GM21423 (cell line): ENCODE measurements around the gene ME1.
A peak's percentile ranks its signal among the peaks of the same experiment; 100 is the strongest.
"Not testable (repeated sequence)": the region's sequence is repeated elsewhere in the genome, so short reads cannot be mapped to it uniquely, and the experiment has no call there.

Source experiments
- ATAC-seq: cut with Tn5 transposase; IDR thresholded peaks from one replicate; pipeline ENCODE4 v1.9.1; 2021; ENCODE audit warnings: mild to moderate bottlenecking, moderate library complexity; ENCODE audit not compliant: unreplicated experiment

Gene ME1

DNA sequence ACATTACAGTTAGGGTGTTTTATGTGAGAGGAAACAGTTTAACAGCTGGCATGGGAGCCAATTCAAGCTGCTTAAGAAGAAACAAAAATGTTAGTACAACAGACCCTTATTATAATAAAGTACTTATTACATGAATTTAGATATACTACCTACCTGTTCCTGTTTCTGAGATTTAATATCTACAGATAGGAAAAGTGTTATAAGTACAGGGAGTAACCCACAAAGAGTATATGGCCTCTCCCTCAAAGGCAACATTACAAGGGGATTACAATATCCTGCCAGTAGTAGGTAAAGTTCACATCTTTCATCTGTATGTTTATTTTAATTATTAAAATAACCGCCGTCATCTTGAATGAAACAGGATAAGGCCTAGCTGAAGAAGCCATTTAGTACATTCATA, 1.8 kb upstream of the ME1 start:
- no peak for ATAC-seq

DNA sequence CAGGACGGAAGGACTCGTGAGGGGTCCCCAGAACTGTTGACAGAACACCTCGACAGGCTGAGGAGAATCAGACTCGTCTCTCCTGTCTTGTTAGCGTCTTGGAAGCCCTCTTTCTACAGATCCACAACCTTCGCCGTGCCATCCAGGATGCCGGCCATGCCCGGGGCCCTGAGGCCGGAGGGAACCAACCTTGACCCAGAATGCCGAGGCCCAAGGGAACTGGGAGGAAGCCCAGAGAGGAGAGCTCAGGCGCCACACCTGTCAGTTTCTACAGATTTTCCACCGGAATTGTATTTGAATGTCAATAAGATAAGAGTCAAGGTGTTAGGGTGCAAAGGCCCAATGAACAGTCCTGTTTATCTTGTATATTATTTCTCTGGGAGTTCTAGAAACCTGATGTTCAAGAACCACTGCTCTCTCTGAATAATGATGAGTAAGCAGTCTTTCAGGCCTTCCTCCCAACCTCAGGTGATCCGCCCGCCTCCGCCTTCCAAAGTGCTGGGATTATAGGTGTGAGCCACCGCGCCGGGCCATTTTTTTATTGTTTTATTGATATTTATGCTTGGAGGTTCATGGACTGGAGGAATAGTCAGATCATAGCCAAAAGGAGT, 799 bp upstream of the ME1 start:
- no peak for ATAC-seq

DNA sequence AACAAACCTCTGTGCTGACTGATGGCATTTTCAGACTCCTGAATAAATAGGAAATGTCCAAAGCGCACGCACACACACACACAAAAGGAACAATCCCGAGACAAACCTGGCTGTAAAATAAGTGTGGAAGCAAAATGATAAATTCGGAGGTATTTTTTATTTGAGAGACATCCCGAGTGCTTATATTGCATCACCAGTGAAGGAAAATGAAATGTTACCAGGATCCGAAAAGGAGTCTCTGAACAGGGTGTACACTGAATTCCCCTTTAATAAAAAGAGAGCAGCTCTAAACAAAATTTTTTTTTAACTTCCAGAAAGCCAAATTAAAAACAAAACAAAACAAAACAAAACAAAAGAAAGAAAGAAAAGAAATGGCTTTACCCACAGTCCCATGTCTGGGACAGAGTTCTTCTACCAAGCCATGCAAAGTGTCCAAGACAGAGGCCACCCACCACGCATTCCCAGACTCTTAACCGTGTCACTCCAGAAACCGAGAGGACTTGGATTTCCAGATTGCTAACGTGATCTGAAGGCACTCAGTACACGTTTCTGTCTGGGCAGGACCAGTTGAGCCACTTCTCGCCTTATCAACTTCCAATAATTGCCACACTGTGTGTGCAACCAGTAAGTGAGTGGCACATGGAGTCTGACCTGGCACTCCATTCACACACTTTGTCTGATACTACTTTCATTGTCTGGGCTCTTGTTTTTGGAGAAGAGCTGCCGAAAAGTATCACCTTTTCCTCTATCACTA, 817 bp downstream of the ME1 start:
- ATAC-seq: peak; percentile 0

- no peak for ATAC-seq
Observed at GRCh38 chr6:83429269-83429668, 1.6 kb downstream of the ME1 start.

- ATAC-seq: no peak
Observed at GRCh38 chr6:83424392-83425018, 6.3 kb downstream of the ME1 start.

GRCh38 chr6:83417880-83418663, 12.8 kb downstream of the ME1 start:
- peak; percentile 69 for ATAC-seq

DNA sequence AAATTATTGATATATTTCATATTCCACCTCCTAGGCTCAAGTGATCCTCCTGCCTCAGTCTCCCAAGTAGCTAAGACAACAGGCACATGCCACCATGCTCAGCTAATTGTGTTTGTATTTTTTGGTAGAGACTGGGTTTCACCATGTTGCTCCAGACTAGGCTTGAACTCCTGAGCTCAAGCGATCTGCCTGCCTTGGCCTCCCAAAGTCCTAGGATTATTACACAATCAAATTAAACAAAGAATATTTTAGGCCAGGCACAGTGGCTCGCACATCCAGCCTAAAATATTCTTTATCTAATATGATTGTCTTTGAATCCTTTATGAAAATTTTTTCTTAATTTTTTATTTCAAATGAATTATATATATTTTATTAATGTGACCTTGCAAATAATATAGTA, 17.8 kb downstream of the ME1 start:
- no peak for ATAC-seq

DNA sequence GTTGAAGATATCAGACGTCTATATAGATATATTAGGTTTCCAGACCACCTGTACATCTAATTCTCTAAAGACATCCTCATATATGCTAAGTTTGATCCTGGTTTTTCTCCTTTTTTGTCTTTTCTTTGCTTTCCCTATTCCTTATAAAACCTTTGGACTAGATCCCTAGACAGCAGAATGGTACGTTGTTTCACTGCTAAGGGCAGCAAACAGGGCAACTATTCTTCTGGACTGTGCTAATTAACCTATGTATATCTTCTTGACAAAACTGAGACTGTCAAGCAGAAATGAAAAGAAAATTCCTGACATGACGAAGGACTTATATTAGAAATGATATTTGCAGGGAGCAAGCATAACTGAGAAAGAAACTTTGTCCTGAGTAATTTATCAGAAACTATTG, 19.1 kb downstream of the ME1 start:
- no peak for ATAC-seq

DNA sequence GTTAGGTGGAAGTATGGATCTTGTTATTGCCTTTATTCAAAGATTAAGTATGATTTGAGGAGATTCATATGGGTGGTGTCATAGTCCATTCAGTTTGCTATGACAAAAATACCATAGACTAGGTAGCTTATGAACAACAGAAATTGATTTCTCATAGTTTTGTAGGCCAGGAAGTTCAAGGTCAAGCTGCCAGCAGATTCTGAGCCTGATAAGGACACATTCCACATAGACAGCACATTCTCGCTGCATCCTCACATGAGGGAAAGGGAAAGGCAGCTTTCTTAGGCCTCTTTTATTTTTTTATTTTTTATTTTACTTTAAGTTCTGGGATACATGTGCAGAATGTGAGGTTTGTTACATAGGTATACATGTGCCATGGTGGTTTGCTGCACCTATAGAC, 27.7 kb downstream of the ME1 start:
- no peak for ATAC-seq

- no peak for ATAC-seq
Observed at GRCh38 chr6:83389606-83390005, 41.2 kb downstream of the ME1 start.

DNA sequence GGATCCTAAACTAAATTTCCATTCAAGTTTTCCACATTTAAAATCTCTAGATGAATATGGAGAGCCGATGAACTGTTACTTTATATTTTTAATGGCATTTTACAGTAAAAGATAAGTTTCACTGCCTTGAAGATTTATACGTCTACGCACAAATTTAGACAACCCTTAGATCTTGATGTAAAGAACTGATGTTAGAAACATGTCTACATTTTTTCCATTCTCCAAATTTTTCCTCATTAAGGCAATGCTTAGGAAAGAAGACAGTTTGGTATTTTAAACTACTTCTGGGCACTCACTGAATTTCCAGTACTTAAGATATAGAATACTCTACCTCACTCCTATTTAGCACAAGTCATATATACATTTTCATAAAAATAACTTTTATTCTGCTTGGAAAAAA, 45.4 kb downstream of the ME1 start:
- ATAC-seq: no peak

GRCh38 chr6:83384751-83385150, 46.1 kb downstream of the ME1 start:
- no peak for ATAC-seq

GRCh38 chr6:83381949-83382348, 48.9 kb downstream of the ME1 start:
- ATAC-seq: no peak

DNA sequence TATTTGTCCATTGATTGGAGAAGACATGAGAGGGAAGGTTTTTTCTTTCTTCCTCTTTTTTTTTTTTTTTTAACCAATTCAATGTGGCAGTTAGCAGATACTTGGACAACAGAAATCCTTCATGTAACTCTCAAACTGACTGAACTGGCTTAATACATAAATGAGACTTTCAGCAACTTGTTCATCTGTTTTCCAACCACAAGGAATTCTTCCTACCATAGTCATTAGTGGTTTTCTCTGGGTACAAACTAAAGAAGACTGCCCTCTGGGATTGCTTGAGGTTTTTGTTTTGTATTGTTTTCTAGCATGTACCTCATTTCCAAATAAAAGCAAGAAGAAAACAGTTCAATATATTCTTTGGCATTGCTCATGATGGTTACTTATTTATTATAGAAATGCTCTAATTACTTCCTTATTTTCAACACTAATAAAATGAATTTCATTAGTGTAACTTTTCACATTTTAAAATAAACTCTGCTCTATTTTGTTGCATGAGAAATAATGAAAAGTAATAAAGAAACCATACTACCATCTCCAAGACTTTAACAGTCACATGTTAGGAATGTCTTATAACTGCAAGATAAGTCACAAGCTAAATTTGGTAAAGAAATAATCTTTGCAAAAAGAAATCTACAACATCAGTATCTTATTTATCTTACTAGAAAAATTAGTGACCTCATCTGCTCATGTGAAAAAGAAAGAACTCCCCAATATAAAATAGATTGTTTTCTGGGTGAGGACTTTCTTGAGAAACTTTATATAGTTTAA, 52.0 kb downstream of the ME1 start:
- ATAC-seq: no peak

DNA sequence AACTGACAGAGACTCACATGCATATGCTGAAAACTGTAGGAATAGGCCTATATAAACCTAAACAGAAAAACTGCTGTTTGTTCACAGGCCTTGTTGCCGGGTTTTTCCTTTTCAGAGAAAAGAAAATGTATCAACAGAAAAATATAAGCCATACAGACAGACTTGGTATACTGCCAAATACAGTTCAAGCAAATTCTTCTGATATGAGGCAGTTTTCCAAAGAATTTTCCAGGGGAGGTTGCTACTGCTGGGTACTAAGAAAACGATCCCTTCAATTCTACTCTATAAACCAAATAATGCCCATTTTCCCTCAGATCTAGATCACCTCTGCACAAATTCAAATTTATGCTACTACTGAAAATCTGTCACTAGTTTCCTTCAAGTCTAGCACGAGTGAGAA, 59.4 kb downstream of the ME1 start:
- no peak for ATAC-seq

- ATAC-seq: no peak
Observed at GRCh38 chr6:83370567-83370966, 60.3 kb downstream of the ME1 start.

DNA sequence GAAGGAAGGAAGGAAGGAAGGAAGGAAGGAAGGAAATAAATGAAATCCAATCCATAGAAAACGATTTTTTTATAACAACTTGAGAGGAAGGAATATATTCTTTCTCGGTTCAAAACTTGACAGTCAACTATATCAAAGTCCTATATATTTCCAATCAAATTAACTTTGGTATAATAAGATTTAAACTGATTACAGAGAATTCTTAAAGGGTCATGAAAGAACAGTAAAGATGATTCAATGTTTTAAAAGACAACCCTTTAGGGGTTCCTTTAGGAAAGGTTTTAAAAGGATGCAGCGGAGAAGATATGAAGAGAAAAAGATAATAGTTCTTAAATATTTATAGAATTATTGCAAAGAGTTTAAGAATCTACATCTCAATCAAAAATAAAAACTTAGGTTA, 61.2 kb downstream of the ME1 start:
- no peak for ATAC-seq

DNA sequence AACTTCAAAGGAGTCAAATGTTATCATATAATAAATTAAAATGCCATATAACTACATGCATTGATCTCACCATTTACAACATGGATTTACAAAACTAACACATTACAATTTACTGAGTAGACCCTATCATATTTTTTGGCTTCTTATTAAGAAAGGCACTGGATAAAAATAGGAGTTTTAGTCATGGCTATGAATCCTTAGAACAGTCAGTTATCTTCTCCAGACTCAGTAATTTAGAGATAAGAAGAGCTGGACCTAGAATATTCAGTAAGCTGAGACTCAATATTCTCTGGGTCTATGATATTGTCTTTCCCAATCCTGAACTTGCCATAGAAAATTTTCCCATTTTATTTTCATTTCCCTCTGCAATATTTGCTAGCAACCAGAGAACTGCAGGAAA, 62.3 kb downstream of the ME1 start:
- no peak for ATAC-seq

DNA sequence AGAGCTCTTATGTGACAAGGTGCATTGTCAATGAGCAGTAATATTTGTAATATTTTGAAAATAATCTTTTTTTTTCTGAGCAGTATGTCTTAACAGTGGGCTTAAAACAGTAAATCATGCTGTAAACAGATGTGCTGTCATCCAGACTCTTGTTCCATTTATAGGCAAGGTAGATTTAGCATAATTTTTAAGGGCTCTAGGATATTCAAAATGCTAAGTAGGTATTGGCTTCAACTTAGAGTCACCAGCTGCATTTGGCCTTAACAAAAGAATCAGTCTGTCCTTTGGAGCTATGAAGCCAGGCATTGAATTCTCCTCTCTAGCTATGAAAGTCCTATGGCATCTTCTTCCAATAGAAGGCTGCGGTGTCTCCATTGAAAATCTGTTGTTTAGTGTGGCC, 63.7 kb downstream of the ME1 start:
- ATAC-seq: no peak

GRCh38 chr6:83365931-83366330, 64.9 kb downstream of the ME1 start:
- ATAC-seq: no peak

DNA sequence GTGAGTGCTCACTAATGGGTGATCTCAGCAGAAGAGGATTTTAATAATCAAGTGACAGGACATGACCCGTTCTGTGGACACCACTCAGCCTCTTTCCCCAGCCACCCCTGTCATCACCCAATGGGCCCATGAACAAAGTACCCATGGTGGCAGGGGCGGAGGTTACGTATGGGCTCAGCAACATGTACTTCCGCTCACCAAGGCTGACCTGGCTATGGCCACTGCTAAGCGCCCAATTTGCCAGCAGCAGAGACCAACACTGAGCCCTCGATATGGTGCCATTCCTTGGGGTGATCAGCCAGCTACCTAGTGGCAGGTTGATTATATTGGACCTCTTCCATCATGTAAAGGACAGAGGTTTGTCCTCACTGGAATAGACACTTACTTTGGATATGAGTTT, 68.5 kb downstream of the ME1 start:
- not testable (repeated sequence) for ATAC-seq
